ENCODE results near the gene SUMF2.
"Not testable (repeated sequence)": the region's sequence is repeated elsewhere in the genome, so short reads cannot be mapped to it uniquely, and the experiment has no call there.

Gene SUMF2

DNA sequence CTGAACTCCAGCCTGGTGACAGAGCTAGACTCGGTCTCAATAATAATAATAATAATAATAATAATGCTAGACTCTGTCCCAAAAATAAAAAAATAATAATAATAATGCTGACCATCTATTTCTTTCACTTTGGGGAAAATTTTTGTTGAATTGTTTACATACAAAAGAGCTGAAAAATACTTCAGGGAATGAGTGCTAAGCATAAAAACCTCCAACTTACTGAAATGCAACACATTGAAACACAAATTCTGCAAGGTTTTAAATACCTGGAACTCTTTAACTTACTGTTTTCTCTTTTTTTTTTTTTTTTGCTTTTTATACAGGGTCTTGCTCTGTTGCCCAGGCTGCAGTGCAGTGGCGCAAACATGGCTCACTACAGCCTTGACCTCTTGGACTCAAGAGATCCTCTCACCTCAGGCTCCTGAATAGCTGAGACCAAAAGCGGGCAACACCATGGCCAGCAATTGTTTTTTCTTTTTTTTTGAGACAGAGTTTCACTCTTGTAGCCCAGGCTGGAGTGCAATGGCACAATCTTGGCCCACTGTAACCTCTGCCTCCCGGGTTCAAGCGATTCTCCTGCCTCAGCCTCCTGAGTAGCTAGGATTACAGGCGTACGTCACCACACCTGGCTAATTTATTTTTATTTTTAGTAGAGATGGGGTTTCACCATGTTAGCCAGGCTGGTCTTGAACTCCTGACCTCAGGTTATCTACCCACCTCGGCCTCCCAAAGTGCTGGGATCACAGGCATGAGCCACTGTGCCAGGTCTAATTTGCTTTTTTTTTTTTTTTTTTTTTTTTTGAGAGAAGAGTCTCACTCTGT lies 34.3 kb downstream of the SUMF2 start:
- DNase-seq; intact Hi-C loops (cut with DNase I): not testable (repeated sequence)

- DNase-seq, result no peak
- intact Hi-C loops (cut with DNase I), result no loop called here
These were observed 35.6 kb downstream of the SUMF2 start for GRCh38 chr7:56099653-56100052.

DNA sequence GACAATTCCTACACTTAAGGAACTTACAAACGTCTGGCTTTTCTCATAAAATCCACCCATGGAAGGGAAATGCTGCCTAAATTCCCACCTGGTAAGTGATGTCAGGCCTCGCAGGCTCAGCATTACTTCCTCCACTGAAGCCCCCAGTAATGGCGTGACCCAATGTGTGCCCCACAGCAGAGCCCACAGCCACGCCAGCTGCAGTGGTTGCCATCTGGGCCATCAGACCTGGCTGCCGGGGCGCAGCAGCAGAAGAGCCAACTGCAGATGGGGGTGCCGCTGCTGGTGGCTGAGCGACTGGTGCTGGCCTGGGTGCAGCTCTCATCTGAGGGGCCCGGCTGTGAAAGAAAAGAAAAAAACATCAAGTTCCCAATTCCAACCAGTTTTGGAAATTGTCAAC lies 40.1 kb downstream of the SUMF2 start:
- DNase-seq; intact Hi-C loops (cut with DNase I): not testable (repeated sequence)

DNA sequence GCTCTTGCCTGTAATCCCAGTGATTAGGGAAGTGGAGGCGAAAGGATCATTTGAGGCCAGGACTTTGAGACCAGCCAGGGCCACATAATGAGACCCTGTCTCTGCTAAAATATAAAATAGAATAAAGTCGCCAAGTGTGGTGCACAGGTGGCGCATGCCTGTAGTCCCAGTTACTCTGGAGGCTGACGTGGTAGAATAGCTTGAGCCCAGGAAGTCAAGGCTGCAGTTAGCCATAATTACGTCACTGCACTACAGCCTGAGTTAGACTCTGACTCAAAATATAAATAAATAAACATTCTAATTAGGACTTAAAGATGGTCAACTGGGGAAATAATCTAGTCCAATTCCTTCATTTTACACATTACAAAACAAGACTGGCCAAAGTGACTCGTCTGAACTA lies 41.4 kb downstream of the SUMF2 start:
- intact Hi-C loops (cut with DNase I), result loop anchor here (5.0 kb wide), 1 partner anchor 43 kb away; the partner anchor contains the start of gene SUMF2
- no peak for DNase-seq

DNA sequence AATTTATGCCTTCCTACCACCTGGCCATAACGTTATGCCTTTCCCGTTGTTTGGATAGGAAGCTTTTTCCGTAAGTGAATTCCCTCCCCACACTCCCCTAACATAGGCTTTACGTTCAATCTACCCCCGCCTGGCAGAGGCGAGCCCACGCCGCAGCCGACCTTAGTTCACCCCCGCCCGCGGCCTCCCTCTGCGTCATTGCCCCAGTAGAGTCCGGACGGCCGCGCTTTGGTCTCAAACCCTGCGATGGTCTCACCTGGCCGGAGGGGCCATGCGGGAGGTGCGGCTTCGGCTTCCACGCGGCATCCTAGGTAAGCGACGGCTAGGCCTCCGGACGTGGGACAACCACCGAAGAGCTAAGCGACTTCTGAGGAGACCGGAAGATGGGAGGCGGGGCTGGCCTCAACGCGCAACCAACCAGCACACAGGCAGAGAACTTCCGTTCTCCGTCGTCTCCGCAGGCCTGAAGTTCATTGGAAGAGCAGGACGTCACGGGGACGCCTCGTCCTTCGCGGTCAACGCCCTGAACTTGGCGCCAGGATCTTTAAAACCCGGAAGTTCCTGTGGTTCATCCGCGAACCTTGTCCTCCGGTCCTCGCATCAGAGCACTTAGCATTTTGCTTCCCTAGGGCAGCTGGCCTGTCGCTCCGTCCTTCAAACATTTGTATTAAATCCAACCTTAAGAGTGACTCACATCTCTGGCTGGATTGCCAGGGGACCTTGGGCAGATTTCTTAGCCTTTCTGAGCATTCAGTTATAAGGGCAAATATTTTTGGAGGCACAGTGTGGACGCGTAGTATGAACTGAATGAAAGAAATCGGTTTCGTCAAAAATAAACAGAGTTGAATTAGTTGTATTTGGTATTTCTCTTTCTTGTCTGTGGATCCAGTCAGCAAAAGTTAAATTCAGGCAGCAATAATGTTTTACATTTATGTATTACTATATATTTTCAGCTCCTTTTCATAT lies 42.3 kb downstream of the SUMF2 start, which contains the start of gene CHCHD2:
CHCHD2 (minus strand) TSS at position 369 of the 966 bp plus-strand sequence; CDS start at position 306, 63 bp downstream.
- DNase-seq, result peak; percentile 94 to 100 (median 96)
- intact Hi-C loops (cut with DNase I), result loop anchor here (1.0 to 5.0 kb wide), 2 partner anchors 27 to 44 kb away; partner anchors contain the start of gene SUMF2

DNA sequence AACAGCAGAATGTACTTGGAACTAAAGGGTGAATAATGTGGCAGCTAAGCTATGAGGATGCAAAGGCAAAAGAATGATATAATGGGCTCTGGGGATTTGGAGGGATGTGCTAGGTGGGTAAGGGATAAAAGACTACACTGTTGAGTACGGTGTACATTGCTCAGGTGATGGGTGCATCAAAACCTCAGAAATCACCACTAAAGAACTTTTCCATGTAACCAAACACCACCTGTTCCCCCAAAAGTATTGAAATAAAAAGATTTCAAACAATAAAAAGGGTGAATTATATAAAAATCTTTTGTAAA lies 43.8 kb downstream of the SUMF2 start:
- intact Hi-C loops (cut with DNase I), result loop anchor here (5.0 kb wide), 1 partner anchor 46 kb away; the partner anchor contains the start of gene SUMF2
- no peak for DNase-seq

- intact Hi-C loops (cut with DNase I), result no loop called here
- DNase-seq, result no peak
These were observed 46.5 kb downstream of the SUMF2 start for GRCh38 chr7:56110611-56111010.

DNA sequence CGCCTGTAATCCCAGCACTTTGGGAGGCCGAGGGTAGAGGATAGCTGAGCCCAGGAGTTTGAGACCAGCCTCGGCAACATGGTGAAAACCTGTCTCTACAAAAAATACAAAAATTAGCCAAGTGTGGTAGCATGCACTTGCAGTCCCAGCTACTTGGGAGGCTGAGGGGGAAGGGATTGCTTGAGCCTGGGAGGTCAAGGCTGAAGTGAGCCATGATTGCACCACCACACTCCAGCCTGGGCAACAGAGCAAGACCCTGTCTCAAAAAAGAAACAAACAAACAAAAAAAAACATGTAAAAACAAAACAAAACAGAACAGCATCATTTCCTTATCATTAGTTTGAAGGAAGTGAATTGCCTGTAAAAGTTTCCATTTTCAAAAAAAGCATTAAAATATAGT lies 48.2 kb downstream of the SUMF2 start:
- DNase-seq; intact Hi-C loops (cut with DNase I): not testable (repeated sequence)

DNA sequence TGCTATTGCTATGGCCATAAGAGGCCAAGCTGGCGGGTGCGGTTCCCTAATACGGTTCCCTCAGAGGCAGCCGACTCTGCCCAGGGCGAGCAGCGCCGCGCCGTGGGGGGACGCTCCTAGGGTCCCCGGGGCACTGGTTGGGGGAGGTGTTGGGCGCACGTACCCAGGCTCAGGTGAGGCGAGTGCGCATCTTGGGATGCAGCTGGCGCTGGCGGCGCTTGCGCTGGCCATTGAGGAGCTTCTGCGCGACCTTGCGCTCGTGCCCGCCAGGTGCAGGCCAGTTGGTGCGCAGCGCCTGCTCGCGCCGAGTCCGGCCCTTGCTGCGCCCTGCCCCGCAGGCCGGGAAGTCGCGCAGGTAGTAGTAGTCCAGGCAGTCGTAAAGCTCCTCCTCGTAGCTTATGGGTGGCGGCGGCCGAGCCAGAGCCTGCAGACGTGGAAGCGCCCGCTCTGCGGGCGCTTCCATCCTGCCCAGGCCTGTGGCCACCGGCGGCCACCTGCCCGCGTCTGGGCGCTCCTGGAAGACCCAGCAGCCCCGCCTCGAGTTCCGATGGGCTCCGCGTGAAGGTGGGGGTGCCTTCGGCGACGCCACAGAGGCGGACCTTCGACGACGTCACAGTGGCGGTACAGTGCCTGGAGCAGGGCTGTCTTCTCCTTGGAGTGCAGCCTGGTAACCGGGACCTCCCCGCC lies 51.9 kb downstream of the SUMF2 start, which contains the start of gene NUPR2:
NUPR2 (minus strand) TSS at position 566 of the 687 bp plus-strand sequence; CDS start at position 463, 103 bp downstream.
- peak in 3 of 10 donors; percentile 39 to 85 (median 73) for DNase-seq
- intact Hi-C loops (cut with DNase I), result no loop called here

- intact Hi-C loops (cut with DNase I), result no loop called here
- peak in 1 of 10 donors; percentile 17 for DNase-seq
These were observed 57.4 kb downstream of the SUMF2 start for GRCh38 chr7:56121440-56121839.

- no peak for DNase-seq
- intact Hi-C loops (cut with DNase I), result no loop called here
These were observed 60.9 kb downstream of the SUMF2 start for GRCh38 chr7:56124981-56125380.

GRCh38 chr7:56125831-56126230 lies 61.7 kb downstream of the SUMF2 start:
- peak in 1 of 10 donors; percentile 57 for DNase-seq
- intact Hi-C loops (cut with DNase I), result no loop called here

- intact Hi-C loops (cut with DNase I), result no loop called here
- no peak for DNase-seq
These were observed 63.3 kb downstream of the SUMF2 start for GRCh38 chr7:56127241-56127975.

Measured in posterior cingulate gyrus (tissue), 11 donors.